GM21360 (cell line): ENCODE data around the gene ZSCAN5B.
"Not testable (repeated sequence)": the region's sequence is repeated elsewhere in the genome, so short reads cannot be mapped to it uniquely, and the experiment has no call there.

ENCODE experiments used
- ATAC-seq: cut with Tn5 transposase; IDR thresholded peaks from one replicate; pipeline ENCODE4 v1.9.1; 2021; ENCODE audit warnings: mild to moderate bottlenecking, moderate library complexity; ENCODE audit not compliant: unreplicated experiment

The ZSCAN5B gene, protein sequence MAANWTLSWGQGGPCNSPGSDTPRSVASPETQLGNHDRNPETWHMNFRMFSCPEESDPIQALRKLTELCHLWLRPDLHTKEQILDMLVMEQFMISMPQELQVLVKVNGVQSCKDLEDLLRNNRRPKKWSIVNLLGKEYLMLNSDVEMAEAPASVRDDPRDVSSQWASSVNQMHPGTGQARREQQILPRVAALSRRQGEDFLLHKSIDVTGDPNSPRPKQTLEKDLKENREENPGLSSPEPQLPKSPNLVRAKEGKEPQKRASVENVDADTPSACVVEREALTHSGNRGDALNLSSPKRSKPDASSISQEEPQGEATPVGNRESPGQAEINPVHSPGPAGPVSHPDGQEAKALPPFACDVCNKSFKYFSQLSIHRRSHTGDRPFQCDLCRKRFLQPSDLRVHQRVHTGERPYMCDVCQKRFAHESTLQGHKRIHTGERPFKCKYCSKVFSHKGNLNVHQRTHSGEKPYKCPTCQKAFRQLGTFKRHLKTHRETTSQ

DNA sequence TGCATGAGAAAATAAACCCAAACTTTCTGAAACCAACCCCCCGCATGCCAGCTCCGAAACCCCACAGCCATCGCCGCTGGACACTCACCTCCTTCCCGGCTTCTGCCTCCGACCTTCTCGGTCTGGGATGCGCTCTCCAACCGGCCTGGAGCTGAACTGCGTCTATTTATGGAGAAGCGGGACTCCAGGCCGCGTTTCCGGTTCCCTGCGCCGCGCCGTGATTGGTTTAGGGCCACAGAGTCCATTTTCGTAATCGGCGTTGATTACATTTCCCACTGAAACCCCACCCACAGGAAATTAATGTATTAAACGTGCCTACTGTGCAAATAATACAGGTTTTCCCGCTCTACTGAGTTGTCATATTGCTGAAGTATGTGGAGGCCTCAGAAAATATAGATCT lies at the start of gene ZSCAN5B:
TSS of gene ZSCAN5B (minus strand) at position 138 of the 400 bp plus-strand sequence. CDS start 4,731 bp downstream, outside the sequence.
- not testable (repeated sequence) for ATAC-seq

DNA sequence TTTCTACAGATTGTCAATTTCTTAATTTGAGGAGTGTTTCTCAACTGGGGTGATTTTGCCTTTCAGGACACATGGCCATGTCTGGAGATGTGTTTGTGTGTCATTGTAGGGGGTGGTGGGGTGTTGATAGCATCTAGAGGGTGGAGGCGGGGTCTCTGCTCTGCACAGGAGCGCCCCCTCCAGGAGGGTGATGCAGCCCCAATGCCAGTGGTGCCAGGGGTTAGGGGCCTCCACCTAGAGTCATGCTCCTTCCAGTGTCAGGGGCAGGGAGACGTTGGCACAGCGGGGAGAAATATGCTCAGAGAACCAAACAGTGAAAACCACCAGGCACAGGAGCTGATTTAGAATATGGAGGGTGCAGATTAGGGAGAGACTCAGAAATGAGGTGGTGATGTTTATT lies 48.2 kb upstream of the ZSCAN5B start:
- ATAC-seq, result not testable (repeated sequence)

DNA sequence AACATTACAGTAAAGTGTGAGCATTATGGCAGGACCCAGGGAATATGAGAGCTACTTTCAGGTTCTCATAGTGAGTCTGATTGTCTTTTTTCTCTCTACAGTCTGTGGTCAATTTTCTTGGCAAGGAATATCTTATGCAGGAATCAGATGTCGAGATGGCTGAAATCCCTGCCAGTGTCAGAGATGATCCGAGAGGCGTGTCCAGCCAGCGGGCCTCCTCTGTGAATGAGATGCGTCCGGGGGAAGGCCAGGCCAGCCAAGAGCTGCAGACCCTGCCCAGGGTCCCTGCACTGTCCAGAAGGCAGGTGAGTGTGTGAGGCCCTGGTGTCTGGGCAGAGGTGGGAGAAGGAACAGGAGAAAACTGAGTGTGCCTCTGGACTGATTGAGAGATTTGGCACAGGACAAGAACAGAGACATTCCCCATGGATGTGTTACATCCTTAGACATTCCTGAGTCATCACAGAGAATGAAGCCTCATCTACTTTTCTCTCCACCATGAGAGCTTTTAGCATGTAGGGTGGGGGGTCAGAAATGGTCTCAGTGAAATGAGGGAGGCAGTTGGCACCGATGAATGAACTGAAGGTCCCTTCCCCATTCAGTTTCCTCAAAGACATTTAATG lies 47.6 kb upstream of the ZSCAN5B start:
- ATAC-seq, result no peak

DNA sequence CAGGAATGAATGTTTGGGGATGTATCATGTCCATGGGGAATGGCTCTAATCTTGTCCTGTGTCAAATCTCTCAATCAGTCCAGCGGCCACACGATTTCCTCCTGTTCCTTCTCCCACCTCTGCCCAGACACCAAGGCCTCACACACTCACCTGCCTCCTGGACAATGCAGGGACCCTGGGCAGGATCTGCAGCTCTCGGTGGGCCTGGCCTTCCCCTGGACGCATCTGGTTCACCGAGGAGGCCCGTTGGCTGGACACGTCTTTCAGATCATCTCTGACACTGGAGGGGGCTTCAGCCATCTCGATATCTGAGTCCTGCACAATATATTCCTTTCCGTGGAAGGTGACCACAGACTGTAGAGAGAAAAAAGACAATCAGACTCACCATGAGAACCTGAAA lies 25.9 kb upstream of the ZSCAN5B start:
- ATAC-seq, result no peak

DNA sequence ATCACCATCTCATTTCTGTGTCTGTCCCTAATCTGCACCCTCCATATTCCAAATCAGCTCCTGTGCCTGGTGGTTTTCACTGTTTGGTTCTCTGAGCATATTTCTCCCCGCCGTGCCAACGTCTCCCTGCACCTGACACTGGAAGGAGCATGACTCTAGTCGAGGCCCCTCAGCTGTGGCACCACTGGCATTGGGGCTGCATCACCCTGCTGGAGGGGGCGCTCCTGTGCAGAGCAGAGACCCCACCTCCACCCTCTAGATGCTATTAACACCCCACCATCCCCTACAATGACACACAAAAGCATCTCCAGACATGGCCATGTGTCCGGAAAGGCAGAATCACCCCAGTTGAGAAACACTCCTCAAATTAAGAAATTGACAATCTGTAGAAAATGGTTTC lies 25.3 kb upstream of the ZSCAN5B start:
- no peak for ATAC-seq

DNA sequence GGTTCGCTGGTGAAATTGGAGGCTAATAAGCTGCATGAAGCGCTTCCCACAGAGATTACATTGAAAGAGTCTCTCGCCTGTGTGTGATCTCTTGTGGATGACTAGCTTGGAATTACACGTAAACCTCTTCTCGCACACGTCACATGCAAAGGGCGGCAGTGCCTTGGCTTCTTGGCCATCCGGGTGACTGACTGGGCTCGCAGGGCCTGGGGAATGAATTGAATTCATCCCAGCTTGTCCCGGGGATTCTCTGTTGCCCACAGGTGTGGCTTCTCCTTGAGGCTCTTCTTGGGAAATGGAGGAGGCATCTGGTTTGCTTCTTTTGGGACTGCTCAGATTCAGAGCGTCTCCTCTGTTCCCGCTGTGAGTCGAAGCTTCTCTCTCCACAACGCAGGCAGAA lies 24.3 kb upstream of the ZSCAN5B start:
- no peak for ATAC-seq

DNA sequence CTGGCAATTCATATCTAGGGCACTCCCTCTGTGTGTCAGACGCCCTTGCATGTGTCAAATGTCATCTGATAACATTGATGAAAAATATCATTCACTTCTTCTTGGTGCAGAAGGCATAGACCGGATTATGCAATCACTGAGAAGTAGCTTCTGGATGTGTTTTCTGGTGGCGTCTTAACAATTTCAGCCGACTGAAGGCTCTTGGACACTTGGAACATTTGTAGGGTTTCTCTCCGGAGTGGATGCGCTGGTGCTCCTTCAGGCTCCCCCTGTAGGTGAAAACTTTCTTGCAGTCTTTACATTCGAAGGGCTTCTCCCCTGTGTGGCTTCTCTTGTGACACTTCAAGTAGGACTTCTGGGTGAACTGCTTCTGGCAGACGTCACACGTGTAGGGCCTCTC lies 23.9 kb upstream of the ZSCAN5B start:
- ATAC-seq, result not testable (repeated sequence)

DNA sequence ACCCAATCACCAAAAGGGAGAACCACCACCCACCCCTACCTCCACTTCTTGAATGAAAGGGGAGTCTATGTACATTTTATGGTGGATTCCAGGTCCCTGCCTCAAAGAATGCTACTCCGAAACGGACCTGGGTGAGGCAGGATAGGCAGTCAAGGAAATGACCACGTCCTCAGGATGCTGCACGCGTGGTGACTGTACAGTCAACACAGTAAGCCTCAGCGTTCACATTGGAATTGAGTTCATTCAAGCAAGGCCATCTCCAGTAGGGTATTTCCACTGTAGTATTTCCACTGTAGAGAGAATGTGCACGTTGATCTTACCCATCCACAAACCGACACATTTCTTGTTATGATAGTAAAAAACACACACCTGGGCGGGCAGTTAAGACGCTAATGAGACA lies 21.4 kb upstream of the ZSCAN5B start:
- ATAC-seq, result no peak

DNA sequence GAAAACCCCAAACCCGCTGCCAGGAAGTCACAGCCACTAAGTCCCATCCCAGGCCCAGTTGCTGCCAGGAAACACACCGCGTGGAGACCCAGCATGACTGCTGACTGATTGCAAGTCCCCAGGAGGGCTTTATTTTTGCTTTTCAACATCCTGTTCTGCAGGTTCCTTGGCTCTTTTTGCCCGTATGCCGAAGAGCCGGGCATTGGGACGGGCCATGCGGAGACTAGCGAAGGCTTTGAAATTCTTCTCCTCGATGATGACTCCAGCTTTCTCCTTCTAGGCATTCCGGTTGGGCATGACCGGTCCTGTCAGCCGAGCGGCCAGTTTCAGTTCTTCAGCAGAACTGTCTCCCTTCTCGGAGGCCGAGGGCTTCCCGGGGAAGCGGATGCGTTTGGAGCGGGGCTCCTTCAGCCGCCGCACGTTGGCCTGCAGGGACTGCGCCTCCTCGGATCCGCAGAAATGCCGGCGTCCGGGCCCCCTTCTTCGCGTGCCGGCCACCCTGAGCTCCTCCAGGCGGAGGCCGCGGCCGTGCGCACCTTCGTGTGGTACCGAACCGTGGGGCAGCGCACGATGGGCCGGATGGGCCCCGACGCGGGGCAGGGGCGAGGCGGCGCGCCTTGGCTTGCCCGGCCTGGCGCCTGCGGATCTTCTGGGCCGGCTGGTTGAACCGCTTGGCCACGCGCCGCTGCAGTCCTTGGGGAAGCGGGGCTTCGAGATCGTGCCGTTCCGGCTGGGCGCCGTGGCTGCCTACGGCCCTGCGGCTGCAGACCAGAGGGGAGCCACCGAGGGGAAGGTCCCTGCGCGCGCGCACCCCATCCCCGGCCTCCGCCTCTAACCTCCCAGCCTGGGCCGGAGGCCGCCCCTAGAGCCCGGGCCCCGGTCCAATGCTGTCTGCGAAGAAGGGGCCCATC lies 19.7 kb upstream of the ZSCAN5B start:
- no peak for ATAC-seq

DNA sequence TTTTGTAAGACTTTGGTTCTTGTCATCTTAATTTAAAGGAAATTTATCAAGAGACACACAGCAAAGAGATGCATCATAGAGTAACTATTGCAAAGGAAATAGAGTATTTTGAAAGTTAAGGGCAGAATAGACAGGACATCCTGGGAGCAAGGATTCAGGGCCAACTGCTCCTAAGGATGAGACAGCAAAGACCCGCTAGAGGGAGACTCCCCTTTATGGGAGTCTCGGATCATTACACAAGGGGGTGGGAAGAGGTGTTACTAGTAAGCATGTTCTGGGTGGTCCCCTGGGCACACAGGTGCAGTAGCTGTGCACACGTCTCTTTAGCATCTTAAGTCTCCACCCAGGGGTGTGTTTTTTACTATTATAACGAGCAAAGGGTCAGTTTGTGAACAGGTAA lies 14.1 kb upstream of the ZSCAN5B start:
- no peak for ATAC-seq

DNA sequence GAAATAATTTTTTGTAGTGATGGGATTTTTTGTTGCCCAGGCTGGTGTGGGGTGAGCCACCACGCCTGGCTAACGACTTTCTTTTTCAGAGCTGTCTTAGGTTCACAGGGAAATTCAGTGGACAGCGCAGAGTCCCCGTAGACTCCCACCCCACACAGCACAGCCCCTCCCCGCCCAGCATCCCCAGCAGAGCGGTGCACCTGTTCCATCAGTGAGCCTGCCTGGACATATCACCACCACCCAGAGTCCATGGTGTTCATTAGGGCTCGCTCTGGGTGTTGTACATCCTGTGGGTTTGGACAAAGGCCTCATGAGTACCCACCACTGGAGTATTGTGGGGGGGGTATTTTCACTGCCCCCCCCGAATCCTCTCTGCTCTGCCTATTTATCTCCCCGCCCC lies 12.5 kb upstream of the ZSCAN5B start:
- not testable (repeated sequence) for ATAC-seq

DNA sequence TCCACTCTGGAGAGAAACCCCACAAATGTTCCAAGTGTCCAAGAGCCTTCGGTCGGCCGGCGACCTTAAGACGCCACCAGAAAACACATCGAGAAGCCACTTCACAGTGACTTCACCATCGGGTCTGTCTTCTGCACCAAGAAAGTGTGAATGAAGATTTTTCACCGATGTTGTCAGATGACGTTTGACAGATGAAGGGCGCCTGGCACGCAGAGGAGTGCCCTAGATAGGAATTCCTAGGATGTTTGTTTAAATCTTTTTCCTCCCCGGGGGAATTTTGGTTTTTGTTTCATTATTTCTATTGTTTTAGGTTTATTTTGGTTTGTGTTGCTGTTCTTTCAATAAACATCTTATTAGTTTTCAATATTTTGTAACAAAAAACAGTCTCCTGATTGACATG lies 11.5 kb upstream of the ZSCAN5B start:
- ATAC-seq, result no peak

DNA sequence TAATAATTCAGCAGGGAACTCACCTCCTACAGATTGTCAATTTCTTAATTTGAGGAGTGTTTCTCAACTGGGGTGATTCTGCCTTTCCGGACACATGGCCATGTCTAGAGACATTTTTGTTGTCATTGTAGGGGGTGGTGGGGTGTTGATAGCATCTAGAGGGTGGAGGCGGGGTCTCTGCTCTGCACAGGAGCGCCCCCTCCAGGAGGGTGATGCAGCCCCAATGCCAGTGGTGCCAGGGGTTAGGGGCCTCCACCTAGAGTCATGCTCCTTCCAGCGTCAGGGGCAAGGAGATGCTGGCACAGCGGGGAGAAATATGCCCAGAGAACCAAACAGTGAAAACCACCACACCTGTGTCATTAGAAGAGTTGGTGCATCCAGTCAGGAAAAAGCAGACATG lies 10.0 kb upstream of the ZSCAN5B start:
- not testable (repeated sequence) for ATAC-seq

DNA sequence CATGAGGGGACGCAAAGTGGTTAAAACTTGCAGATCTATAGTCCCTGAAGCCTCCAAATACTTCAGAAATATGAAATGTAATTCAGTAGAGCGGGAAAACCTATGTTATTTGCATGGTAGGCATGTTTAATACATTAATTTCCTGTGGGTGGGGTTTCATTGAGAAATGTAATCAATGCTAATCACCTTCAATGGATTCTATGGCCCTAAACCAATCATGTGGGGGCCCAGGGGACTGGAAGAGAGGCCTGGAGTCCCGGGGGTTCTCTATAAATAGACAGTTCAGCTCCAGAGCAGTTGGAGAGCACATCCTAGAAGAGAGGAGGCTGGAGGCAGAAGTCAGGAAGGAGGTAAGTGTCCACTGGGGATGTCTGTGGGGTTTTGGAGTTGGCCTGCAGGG lies 4.4 kb upstream of the ZSCAN5B start, which contains the start of gene ZSCAN5C:
TSS of gene ZSCAN5C (plus strand) at position 301 of the 400 bp plus-strand sequence. CDS start 3,641 bp downstream, outside the sequence.
- ATAC-seq, result no peak

DNA sequence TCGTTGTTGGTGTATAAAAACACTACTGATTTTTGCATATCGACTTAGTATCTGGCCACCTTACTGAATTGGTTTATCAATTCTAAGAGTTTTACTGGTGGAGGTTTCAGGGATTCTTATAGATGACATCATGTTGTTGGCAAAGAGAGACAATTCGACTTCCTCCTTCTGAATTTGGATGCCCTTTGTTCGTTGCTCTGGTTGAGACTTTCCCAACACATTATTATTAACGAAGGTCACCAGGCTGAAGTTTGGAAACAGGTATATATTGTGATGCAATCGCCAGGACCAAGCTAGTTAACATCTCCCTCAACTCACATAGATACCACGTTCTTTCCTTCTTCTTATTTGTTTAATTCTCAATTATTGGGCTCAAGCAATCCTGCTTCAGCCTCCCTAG lies 2.1 kb upstream of the ZSCAN5B start:
- ATAC-seq, result no peak

DNA sequence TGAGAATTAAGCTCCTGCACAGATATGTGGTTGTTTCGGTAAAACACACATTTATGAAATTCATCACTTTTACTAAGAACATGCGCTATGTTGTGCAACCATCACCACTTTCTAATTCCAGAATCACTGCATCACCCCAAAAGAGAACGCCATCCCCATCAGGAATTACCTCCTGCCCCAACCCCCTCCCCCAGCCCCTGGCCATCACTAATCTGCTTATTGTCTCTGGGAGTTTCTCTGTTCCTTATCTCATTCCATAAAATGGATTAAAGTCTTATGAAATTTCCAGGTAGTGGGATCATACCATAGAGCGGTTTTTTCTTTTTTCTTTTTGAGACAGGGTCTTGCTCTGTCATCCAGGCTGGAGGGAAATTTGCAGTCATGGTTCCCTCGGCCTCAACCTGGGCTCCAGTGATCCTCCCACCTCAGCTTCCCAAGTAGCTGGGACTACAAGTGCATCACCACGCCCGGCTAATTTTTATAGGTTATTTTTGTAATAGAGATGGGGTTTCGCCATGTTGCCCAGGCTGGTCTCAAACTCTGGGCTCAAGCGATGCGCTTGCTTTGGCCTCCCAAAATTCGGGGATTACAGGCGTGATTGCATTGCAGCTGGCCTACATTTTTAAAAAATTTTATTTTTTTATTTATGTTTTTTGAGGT lies 3.5 kb downstream of the ZSCAN5B start:
- no peak for ATAC-seq

DNA sequence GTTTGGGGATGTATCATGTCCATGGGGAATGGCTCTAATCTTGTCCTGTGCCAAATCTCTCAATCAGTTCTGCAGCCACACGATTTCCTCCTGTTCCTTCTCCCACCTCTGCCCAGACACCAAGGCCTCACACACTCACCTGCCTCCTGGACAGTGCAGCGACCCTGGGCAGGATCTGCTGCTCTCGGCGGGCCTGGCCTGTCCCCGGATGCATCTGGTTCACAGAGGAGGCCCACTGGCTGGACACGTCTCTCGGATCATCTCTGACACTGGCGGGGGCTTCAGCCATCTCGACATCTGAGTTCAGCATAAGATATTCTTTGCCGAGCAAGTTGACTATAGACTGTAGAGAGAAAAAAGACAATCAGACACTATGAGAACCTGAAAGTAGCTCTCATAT lies 5.9 kb downstream of the ZSCAN5B start:
- ATAC-seq, result no peak

DNA sequence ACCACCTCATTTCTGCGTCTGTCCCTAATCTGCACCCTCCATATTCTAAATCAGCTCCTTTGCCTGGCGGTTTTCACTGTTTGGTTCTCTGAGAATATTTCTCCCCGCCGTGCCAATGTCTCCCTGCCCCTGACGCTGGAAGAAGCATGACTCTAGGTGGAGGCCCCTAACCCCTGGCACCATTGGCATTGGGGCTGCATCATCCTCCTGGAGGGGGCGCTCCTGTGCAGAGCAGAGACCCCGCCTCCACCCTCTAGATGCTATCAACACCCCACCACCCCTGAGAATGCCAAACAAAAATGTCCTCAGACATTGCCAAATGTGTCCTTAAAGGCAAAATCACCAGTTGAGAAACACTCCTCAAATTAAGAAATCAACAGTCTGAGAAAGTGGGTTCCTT lies 6.5 kb downstream of the ZSCAN5B start:
- ATAC-seq, result no peak

DNA sequence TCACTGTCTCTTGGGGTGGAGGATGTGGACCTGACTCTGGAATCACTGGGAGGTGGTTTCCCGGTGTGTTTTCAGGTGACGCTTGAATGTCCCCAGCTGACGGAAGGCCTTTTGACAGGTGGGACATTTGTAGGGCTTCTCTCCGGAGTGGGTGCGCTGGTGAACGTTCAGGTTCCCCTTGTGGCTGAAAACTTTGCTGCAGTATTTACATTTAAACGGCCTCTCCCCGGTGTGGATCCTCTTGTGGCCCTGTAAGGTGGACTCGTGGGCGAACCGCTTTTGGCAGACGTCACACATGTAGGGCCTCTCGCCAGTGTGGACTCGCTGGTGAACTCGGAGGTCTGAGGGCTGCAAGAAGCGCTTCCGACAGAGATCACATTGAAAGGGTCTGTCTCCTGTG lies 7.8 kb downstream of the ZSCAN5B start:
- no peak for ATAC-seq

DNA sequence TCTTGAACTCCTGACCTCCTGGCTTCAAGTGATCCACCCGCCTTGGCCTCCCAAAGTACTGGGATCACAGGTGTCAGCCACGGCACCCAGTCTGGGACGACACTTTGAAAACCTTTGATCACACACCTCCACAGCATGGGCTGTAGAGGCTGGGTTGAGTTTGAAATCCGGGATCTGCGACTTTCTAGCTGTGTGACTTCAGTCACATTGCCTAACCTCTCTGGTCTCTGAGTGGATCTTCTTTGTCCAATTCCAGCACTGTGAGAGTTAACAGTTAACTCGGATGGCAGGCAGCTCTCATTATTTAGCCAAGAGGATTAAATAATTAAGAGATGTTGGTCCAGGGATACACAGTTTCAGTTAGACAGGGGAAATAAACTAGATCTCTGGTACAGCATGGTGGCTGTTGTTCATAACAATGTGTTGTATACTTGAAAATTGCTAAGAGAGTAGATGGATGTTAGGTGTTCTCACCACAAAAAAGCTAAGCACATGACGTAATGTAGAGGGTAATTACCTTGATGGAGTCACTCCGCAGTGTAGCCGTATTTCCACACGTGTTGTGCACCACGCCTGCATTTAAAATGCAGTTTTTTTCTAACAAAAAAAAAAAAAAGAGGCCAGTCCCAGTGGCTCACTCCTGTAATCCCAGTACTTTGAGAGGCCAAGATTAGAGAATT lies 19.9 kb downstream of the ZSCAN5B start:
- no peak for ATAC-seq
